Activated CD4-positive, alpha-beta memory T cell treated with anti-CD3 and anti-CD28 coated beads, Interleukin-2, amount 10 ng/mL, durations not matched to agents 7 days and 5 days (primary cell): ENCODE data around the gene NUP160. TPM values are rescaled to one million over a fixed set of nuclear protein-coding genes. Genes with fewer than 3 reads are reported as not detected.
"Not testable (repeated sequence)": the region's sequence is repeated elsewhere in the genome, so short reads cannot be mapped to it uniquely, and the experiment has no call there.

Experiments
- CTCF ChIA-PET: fragments of 350-600 bp; sonication (Branson Sonifier 250); formaldehyde crosslinking; loops from one replicate; lab custom pipeline; 2021; ENCODE audit warnings: antibody characterized with exemption, inconsistent platforms; lab: Charles Lee
- POLR2A ChIA-PET: fragments of 350-600 bp; sonication (Branson Sonifier 250); formaldehyde crosslinking; loops from one replicate; lab custom pipeline; 2021; ENCODE audit warnings: antibody characterized with exemption; lab: Charles Lee
- DNase-seq: peaks from one replicate; pipeline ENCODE4 v3.0.0-alpha.2; 2020
- H3K27ac Mint-ChIP-seq: one replicate; pipeline ENCODE4 v1.8.0; 2021; ENCODE audit warnings: mild to moderate bottlenecking, mixed read lengths
- H3K27me3 Mint-ChIP-seq: one replicate; pipeline ENCODE4 v1.8.0; 2021; ENCODE audit warnings: mixed read lengths
- H3K36me3 Mint-ChIP-seq: one replicate; pipeline ENCODE4 v1.8.0; 2021; ENCODE audit warnings: low read depth, mixed read lengths
- H3K4me1 Mint-ChIP-seq: one replicate; pipeline ENCODE4 v1.8.0; 2021; ENCODE audit warnings: mixed read lengths
- H3K4me3 Mint-ChIP-seq: one replicate; pipeline ENCODE4 v1.8.0; 2021; ENCODE audit warnings: mild to moderate bottlenecking, mixed read lengths
- H3K9me3 Mint-ChIP-seq: one replicate; pipeline ENCODE4 v1.8.0; 2021; ENCODE audit warnings: mixed read lengths
- total RNA-seq, 2 experiments: library from RNA; stranded (reverse); gene quantifications; one replicate each; pipeline ENCODE4 v1.2.3, GENCODE V29; 2021

NUP160 gene
- total RNA-seq, 2 experiments from 2014 or later = 52.0 to 52.9 TPM

DNA sequence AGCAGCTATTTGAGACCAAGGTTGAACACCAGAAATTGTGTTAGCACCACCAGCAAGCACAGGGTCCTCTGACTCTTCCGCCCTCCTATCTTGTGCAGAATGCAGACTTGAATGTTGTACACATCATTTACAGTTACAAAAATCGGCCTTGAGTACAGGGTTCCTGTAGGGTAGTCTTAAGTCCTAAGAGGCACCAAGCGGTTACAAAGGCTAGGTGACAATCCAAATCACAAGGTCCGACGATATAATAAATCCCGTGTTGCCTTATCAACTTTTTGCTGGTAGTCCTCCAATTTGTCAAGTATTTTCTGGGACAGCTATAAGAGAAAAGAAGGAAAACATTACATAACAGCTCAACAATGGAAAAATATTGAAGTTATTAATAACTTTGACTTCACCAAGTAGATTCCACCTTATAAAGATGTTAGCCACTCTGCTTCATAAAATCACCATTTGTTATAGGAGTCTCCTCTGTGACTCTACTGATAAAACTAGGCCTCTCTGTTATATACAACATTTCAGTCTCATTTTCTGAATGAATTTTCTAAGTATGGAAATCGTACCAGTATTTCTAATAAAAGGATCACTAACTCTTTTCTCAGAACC, 69.2 kb downstream of the NUP160 start:
- Mint-ChIP-seq H3K27me3 (no peaks in the 10 kb centered on the region), H3K36me3 (peaks cover 57% of the 10 kb centered on the region), H3K4me3 (no peak overlapping the region), H3K9me3 (no peaks in the 10 kb centered on the region), H3K4me1 (no peaks in the 10 kb centered on the region), H3K27ac (no peak overlapping the region)
- CTCF ChIA-PET = interaction anchor here (1.6 kb wide), 1 partner anchor 62 kb away, joined by 3 read pairs; no protein-coding TSS in a partner anchor
- DNase-seq = no peak
- POLR2A ChIA-PET = interaction anchor here (0.6 to 2.2 kb wide), 6 partner anchors 11 to 204 kb away, joined by 3 to 12 read pairs (median 6); partner anchors contain the start of gene FNBP4

DNA sequence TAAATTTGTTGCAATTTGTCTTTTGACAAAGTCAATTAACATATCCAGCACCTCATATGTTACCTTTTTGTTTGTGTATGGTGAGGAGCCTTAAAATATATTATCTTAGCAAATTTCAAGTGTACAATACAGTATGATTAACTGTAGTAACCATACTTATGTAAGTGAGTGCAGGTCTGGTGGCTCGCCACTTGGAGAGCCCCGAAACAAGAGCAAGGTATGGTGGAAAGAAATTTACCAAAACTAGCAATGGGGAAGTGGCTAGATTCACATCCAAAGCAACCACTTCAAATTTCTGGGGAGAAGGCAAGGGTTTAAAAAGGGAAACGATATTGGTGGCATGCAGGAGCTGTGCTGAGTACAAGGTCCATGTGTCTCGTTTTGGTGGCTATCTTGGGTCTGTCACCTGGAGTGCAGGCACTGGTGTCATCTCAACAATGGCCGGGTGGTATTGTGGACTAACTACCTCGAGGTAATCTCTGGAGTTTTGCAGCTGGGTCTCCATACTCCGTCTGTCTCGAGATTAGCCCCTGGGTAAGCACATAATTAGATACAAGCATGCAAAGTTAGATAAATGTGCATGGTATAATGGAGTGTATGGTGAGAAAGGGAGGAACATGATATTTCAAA, 72.8 kb downstream of the NUP160 start:
- Mint-ChIP-seq H3K4me1 (no peaks in the 10 kb centered on the region), H3K27ac (no peak overlapping the region), H3K36me3 (peaks cover 43% of the 10 kb centered on the region), H3K4me3 (no peak overlapping the region), H3K9me3 (no peaks in the 10 kb centered on the region), H3K27me3 (no peaks in the 10 kb centered on the region)
- ChIA-PET POLR2A (interaction anchor here (0.6 to 1.4 kb wide), 2 partner anchors 9 to 156 kb away, joined by 3 to 4 read pairs; no protein-coding TSS in a partner anchor), CTCF (no interaction called here)
- no peak for DNase-seq

DNA sequence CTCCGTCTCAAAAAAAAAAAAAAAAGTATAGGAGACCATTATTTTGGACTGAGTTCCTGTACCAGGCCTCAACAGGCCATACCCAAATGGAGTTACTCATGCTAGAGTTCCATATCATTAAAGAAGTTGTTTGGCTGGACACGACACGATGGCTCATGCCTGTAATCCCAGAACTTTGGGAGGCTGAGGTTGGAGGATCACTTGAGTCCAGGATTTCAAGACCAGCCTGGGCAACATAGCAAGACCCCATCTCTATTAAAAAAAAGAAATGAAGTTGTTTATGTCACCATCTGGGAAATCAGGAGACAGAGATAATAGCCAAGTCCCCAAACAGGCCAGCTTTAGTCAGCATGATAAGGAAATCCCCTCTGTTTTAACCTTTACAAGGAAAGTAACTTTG, 74.3 kb downstream of the NUP160 start:
- Mint-ChIP-seq H3K9me3 (no peaks in the 10 kb centered on the region), H3K36me3 (peaks cover 30% of the 10 kb centered on the region), H3K4me1 (peaks cover 7% of the 10 kb centered on the region), H3K27me3 (no peaks in the 10 kb centered on the region), H3K27ac (no peak overlapping the region), H3K4me3 (no peak overlapping the region)
- DNase-seq = no peak
- ChIA-PET POLR2A (interaction anchor here (0.6 to 1.4 kb wide), 3 partner anchors 8 to 35 kb away, joined by 3 to 4 read pairs (median 4); no protein-coding TSS in a partner anchor), CTCF (no interaction called here)

DNA sequence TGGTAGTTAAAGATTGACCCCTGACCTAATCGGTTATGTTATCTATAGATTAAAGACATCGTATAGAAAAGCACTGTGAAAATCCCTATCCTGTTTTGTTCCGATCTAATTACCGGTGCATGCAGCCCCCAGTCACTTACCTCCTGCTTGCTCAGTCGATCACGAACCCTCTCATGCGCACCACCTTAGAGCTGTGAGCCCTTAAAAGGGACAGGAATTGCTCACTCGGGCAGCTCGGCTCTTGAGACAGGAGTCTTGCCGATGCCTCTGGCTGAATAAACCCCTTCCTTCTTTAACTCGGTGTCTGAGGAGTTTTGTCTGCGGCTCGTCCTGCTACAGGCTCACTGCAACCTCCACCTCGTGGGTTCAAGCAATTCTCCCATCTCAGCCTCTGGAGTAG, 78.6 kb downstream of the NUP160 start:
- DNase-seq, CTCF ChIA-PET, H3K4me3 Mint-ChIP-seq, H3K9me3 Mint-ChIP-seq, H3K27me3 Mint-ChIP-seq: not testable (repeated sequence)
- Mint-ChIP-seq H3K27ac (peak overlapping the region; percentile 52), H3K4me1 (peaks cover 20% of the 10 kb centered on the region), H3K36me3 (peaks cover 17% of the 10 kb centered on the region)
- POLR2A ChIA-PET = interaction anchor here (0.8 to 2.0 kb wide), 4 partner anchors 9 to 128 kb away, joined by 3 to 12 read pairs (median 4); partner anchors contain the start of gene NUP160

DNA sequence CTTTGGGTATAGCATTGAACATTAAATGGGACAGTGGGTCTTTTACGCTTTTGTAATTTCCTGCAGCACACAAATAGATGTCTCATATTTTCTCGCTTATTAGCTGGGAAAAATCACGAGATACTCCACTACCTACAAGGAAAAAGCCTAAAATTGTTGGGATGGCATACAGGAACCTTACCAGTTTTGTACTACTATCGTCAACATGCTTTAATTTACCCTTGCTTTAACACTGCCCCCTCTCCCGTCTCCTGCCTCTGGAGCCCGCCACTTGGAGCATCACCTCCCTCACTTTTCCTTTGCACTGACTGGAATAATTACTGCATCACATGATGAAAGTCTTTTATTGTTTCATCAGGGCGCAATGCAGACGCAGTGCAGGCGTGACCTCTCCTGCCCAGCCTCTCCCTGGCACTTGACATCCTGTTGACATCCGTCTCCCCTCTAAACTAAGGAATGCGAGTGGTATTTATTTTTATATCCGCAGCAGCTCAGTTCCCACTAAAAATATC, 80.0 kb downstream of the NUP160 start:
- Mint-ChIP-seq H3K4me1 (peaks cover 27% of the 10 kb centered on the region), H3K9me3 (no peaks in the 10 kb centered on the region), H3K27ac (peak overlapping the region; percentile 100), H3K27me3 (no peaks in the 10 kb centered on the region), H3K36me3 (peaks cover 26% of the 10 kb centered on the region), H3K4me3 (peak overlapping the region; percentile 99)
- POLR2A ChIA-PET = interaction anchor here (0.7 to 4.3 kb wide), 16 partner anchors 8 to 553 kb away, joined by 3 to 37 read pairs (median 4); partner anchors contain the start of genes AGBL2, DDB2, NUP160 and PTPMT1
- CTCF ChIA-PET = interaction anchor here (0.6 to 1.5 kb wide), 3 partner anchors 9 to 168 kb away, joined by 3 to 5 read pairs (median 3); partner anchors contain the start of gene NUP160
- peak; percentile 32 for DNase-seq

DNA sequence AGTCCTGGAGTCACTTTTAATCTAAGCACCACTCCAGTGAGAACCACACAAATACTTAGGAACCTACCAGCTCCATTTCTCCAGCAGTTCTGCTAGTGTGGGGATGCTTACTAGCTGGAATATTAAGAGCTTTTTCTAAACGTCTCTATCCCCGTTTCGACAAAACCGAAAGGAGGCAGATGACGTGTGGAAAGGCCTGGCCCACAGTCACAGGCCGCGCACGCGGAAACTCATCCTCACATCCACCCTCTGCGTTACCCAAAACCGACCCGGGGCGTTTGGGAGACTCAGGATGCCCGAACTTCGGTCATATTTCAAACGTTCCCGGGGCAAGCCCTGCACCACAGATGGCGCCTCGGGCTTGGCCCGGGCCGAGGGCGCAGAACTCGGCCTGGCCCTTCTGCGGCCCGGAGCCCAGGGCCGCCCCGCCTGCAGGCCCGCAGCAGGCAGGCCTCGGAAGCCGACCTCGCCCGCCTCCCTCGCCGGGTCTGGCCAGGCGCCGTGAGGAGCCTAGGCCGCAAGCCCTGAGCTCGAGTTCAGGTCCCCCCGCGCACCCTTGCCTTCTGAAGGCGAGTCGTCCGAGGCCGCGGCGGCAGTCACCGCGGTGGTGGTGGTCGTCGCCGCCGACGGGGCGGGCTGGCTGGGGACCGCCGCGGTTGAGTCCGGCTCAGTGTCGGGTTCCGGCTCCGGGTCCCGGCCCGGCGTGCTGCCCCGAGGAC, 81.5 kb downstream of the NUP160 start:
- Mint-ChIP-seq H3K36me3 (peaks cover 34% of the 10 kb centered on the region), H3K9me3 (no peaks in the 10 kb centered on the region), H3K27me3 (no peaks in the 10 kb centered on the region), H3K4me1 (peaks cover 27% of the 10 kb centered on the region), H3K27ac (peak overlapping the region; percentile 100), H3K4me3 (peak overlapping the region; percentile 99)
- ChIA-PET CTCF (interaction anchor here (0.6 to 0.9 kb wide), 3 partner anchors 98 to 154 kb away, joined by 3 read pairs; no protein-coding TSS in a partner anchor), POLR2A (interaction anchor here (0.6 to 4.3 kb wide), 26 partner anchors 8 to 552 kb away, joined by 3 to 37 read pairs (median 4); partner anchors contain the start of genes AGBL2, DDB2, NUP160 and PTPMT1)
- peak; percentile 82 for DNase-seq

DNA sequence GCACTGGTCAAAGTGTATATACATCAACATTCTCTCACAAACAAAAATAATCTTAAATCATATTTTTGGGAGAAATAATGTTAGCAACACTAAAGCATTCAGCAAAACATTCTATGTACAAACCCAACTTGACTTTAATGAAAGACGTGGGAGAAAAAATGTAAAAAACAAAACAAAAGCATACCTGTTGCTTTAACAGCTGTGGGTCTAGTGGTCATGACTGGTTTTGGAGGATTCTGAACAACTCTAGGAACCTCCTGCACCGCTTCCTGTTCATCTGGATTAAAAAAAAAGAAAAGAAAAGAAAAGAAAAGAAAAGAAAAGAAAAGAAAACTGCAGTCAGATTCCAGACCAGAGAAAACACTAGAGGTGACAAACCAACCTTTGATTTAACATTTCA, 83.1 kb downstream of the NUP160 start:
- H3K4me3 Mint-ChIP-seq = peak overlapping the region; percentile 99
- POLR2A ChIA-PET = interaction anchor here (0.6 to 4.3 kb wide), 10 partner anchors 9 to 551 kb away, joined by 3 to 37 read pairs (median 5); partner anchors contain the start of genes AGBL2, NUP160 and PTPMT1
- no peaks in the 10 kb centered on the region for H3K27me3 Mint-ChIP-seq
- peaks cover 46% of the 10 kb centered on the region for H3K36me3 Mint-ChIP-seq
- H3K4me1 Mint-ChIP-seq = peaks cover 27% of the 10 kb centered on the region
- peak overlapping the region; percentile 90 for H3K27ac Mint-ChIP-seq
- DNase-seq = no peak
- no peaks in the 10 kb centered on the region for H3K9me3 Mint-ChIP-seq
- CTCF ChIA-PET = interaction anchor here (0.6 to 1.1 kb wide), 2 partner anchors 88 to 89 kb away, joined by 4 read pairs; no protein-coding TSS in a partner anchor

DNA sequence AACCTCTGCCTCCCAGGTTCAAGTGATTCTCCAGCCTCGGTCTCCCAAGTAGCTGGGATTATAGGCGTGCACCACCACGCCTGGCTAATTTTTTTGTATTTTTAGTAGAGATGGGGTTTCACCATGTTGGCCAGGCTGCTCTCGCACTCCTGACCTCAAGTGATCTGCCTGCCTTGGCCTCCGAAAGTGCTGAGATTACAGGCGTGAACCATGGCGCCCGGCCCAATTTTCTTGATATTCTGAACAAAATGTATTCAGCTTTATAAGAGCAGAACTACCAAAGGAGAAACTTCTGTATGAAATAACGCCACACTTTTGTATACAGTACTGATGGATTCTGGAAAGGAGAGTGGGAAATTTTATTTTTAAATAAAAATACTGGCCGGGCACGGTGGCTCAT, 88.9 kb downstream of the NUP160 start:
- H3K36me3 Mint-ChIP-seq = peaks cover 69% of the 10 kb centered on the region
- POLR2A ChIA-PET = interaction anchor here (0.8 to 1.2 kb wide), 3 partner anchors 11 to 44 kb away, joined by 3 to 4 read pairs (median 3); partner anchors contain the start of gene AGBL2
- H3K27ac Mint-ChIP-seq, H3K27me3 Mint-ChIP-seq, CTCF ChIA-PET, H3K4me1 Mint-ChIP-seq, DNase-seq, H3K9me3 Mint-ChIP-seq, H3K4me3 Mint-ChIP-seq: not testable (repeated sequence)

DNA sequence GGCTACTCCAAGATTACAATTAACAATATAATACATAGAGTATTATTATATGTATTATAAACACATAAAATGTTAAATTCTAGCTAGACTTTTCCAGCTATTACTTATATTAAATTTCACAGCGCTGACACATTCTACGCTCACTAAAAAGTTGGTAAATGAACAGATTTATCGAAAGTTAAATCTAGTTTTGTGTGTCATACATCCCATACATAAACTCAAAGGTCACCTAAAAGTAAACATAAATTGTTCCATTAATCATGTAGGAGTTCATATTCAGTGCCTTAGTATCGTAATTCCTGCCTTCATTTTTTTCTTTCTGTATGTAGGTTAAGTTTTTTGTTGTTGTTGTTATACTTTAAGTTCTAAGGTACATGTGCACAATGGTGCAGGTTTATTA, 91.9 kb downstream of the NUP160 start:
- Mint-ChIP-seq H3K27ac (no peak overlapping the region), H3K4me1 (peaks cover 2% of the 10 kb centered on the region), H3K9me3 (no peaks in the 10 kb centered on the region), H3K36me3 (peaks cover 80% of the 10 kb centered on the region), H3K4me3 (no peak overlapping the region), H3K27me3 (no peaks in the 10 kb centered on the region)
- POLR2A ChIA-PET = interaction anchor here (0.8 to 1.3 kb wide), 3 partner anchors 9 to 22 kb away, joined by 4 to 5 read pairs (median 5); no protein-coding TSS in a partner anchor
- DNase-seq = no peak
- CTCF ChIA-PET = interaction anchor here (0.6 to 0.7 kb wide), 2 partner anchors 16 to 351 kb away, joined by 3 to 4 read pairs; no protein-coding TSS in a partner anchor

DNA sequence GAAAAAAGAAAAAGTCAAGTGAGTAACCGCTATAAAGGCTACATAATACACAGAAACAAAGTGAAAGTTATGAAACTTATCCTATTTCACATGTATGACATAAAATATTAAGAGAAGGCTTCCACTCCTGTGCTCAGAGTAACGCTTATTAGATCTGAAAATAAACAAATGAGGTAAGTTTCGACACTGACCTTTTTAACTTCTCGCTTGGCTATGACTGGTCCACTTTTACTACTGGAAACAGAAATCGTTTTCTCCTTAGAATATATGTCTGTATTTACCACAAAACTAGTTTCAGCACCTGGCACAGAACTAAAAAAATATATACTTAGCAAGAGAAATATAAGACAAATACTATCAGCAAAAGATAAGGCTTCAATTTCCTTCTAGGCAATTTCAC, 97.4 kb downstream of the NUP160 start:
- Mint-ChIP-seq H3K9me3 (no peaks in the 10 kb centered on the region), H3K27ac (no peak overlapping the region), H3K27me3 (no peaks in the 10 kb centered on the region), H3K4me3 (no peak overlapping the region), H3K36me3 (peaks cover 63% of the 10 kb centered on the region), H3K4me1 (peaks cover 2% of the 10 kb centered on the region)
- POLR2A ChIA-PET = no interaction called here
- CTCF ChIA-PET = no interaction called here
- no peak for DNase-seq

DNA sequence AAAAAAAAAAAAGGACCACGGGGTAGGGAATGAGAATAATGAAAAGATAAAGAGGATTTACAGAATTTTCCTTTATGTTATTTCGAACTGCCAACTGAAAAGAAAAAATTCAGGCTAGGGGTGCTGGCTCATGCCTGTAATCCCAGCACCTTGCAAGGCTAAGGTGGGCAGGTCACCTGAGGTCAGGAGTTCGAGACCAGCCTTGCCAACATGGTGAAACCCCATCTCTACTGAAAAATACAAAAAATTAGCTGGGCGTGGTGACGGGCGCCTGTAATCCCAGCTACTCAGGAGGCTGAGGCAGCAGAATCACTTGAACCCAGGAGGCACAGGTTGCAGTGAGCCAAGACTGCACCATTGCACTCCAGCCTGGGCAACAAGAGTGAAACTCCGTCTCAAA, 105.7 kb downstream of the NUP160 start:
- not testable (repeated sequence) for H3K4me3 Mint-ChIP-seq, H3K9me3 Mint-ChIP-seq, H3K27me3 Mint-ChIP-seq, DNase-seq, H3K4me1 Mint-ChIP-seq, H3K27ac Mint-ChIP-seq
- POLR2A ChIA-PET = interaction anchor here (1.5 kb wide), 1 partner anchor 24 kb away, joined by 6 read pairs; the partner anchor contains the start of gene FNBP4
- peaks cover 61% of the 10 kb centered on the region for H3K36me3 Mint-ChIP-seq
- CTCF ChIA-PET = interaction anchor here (2.2 kb wide), 1 partner anchor 21 kb away, joined by 5 read pairs; no protein-coding TSS in a partner anchor

DNA sequence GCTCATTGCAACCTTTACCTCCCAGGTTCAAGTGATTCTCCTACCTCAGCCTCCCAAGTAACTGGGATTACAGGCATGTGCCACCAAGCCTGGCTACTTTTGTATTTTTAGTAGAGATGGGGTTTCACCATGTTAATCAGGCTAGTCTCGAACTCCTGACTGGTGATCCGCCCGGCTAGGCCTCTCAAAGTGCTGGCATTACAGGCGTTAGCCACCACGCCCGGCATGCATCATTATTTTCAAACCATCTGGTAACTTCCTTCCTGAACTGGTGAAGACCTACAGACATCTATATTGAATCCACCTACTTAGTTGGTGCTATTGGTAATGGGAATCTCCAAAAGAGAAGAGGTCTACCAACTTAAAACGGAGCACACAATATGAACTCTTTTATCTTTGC, 110.3 kb downstream of the NUP160 start:
- H3K36me3 Mint-ChIP-seq = peaks cover 65% of the 10 kb centered on the region
- H3K27me3 Mint-ChIP-seq, POLR2A ChIA-PET, H3K9me3 Mint-ChIP-seq, H3K27ac Mint-ChIP-seq, DNase-seq, H3K4me3 Mint-ChIP-seq, CTCF ChIA-PET, H3K4me1 Mint-ChIP-seq: not testable (repeated sequence)
